Measurements from ENCODE around the gene SLC26A1.

Gene SLC26A1

GRCh38 chr4:1031956-1032795 lies 39.0 kb upstream of the SLC26A1 start:
- Histone ChIP-seq H3K9ac (ENCODE audit: low read length) (no peak overlapping the region), H4K20me1 (ENCODE audit: insufficient read depth, low read length) (no peaks in the 10 kb centered on the region), H3K9me3 (ENCODE audit: low read length) (no peaks in the 10 kb centered on the region), H3K79me2 (ENCODE audit: insufficient read depth, low read length) (no peaks in the 10 kb centered on the region), H3K27me3 (ENCODE audit: insufficient read depth, low read length) (no peaks in the 10 kb centered on the region), H3F3A (ENCODE audit: insufficient read depth, low read length) (no peaks in the 10 kb centered on the region), H3K4me1 (ENCODE audit: insufficient read depth, low read length, severe bottlenecking) (no peaks in the 10 kb centered on the region), H3K27ac (ENCODE audit: low read depth, low read length, poor library complexity, severe bottlenecking) (no peak overlapping the region), H3K9me2 (ENCODE audit: low read depth, low read length) (no peaks in the 10 kb centered on the region), H3K4me3 (ENCODE audit: low read depth, low read length, poor library complexity, severe bottlenecking) (no peak overlapping the region), H3K4me2 (ENCODE audit: low read length) (no peak overlapping the region), H3K36me3 (ENCODE audit: insufficient read depth, low read length) (no peaks in the 10 kb centered on the region), H2AFZ (ENCODE audit: low read length) (no peak overlapping the region)
- no peak for TF ChIP-seq CTCF (IDR thresholded peaks at IDR 0.05; ENCODE audit: low read length)
- TF ChIP-seq EZH2 (IDR thresholded peaks at IDR 0.05; ENCODE audit: borderline replicate concordance, low read length): no peak

DNA sequence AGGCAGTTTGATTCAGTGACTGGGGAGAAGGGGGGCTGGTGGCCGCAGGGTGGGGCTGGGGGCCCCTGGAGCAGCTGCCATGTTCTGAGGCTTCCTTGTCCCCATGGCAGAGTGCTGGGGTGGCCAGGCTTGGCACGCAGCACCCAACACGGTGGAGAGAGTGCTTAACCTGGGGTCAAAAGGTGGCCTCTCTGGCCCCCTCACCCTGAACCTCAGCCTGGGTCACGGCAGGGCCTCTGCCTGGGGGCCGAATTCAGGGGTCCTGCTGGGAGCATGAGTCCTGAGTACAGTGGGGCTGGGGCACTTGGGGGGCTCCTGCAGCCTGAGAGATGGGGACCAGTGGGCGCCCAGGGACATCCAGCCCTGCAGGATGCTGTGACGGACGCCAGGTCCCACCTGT lies 38.1 kb upstream of the SLC26A1 start:
- no peak overlapping the region for H3K27ac ChIP-seq (ENCODE audit: low read depth, low read length, poor library complexity, severe bottlenecking)
- no peaks in the 10 kb centered on the region for H3K27me3 ChIP-seq (ENCODE audit: insufficient read depth, low read length)
- H3F3A ChIP-seq (ENCODE audit: insufficient read depth, low read length): no peaks in the 10 kb centered on the region
- no peak for TF ChIP-seq EZH2 (IDR thresholded peaks at IDR 0.05; ENCODE audit: borderline replicate concordance, low read length)
- TF ChIP-seq CTCF (IDR thresholded peaks at IDR 0.05; ENCODE audit: low read length): no peak
- H3K4me3 ChIP-seq (ENCODE audit: low read depth, low read length, poor library complexity, severe bottlenecking): no peak overlapping the region
- no peaks in the 10 kb centered on the region for H3K79me2 ChIP-seq (ENCODE audit: insufficient read depth, low read length)
- no peak overlapping the region for H3K4me2 ChIP-seq (ENCODE audit: low read length)
- no peaks in the 10 kb centered on the region for H4K20me1 ChIP-seq (ENCODE audit: insufficient read depth, low read length)
- no peak overlapping the region for H3K9ac ChIP-seq (ENCODE audit: low read length)
- no peak overlapping the region for H2AFZ ChIP-seq (ENCODE audit: low read length)
- peaks cover 1% of the 10 kb centered on the region for H3K4me1 ChIP-seq (ENCODE audit: insufficient read depth, low read length, severe bottlenecking)
- H3K9me3 ChIP-seq (ENCODE audit: low read length): no peaks in the 10 kb centered on the region
- H3K36me3 ChIP-seq (ENCODE audit: insufficient read depth, low read length): no peaks in the 10 kb centered on the region
- H3K9me2 ChIP-seq (ENCODE audit: low read depth, low read length): no peaks in the 10 kb centered on the region

DNA sequence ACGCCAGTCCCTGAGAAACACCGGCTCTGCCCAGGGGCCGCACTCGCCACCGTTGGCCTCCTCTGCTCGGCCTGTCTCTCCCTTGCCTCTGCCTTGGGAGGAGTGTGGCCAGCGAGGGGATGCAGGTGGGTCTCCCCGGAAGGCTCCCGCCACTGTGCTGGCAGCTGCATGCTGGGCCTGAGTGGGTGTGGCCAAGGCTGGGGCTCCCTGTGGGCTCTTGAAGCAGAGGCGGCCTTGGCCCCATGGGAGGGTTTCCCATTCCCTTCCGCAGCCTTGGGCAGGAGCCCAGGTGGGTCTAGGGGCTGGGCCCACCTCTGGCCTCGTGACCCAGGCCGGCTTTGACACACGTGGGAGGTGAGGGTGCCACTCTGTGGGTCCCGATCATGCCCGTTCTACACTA lies 37.4 kb upstream of the SLC26A1 start:
- TF ChIP-seq EZH2 (IDR thresholded peaks at IDR 0.05; ENCODE audit: borderline replicate concordance, low read length) (no peak), CTCF (IDR thresholded peaks at IDR 0.05; ENCODE audit: low read length) (no peak)
- Histone ChIP-seq H2AFZ (ENCODE audit: low read length) (no peak overlapping the region), H3K4me2 (ENCODE audit: low read length) (no peak overlapping the region), H3K27ac (ENCODE audit: low read depth, low read length, poor library complexity, severe bottlenecking) (no peak overlapping the region), H3K9me3 (ENCODE audit: low read length) (no peaks in the 10 kb centered on the region), H3K79me2 (ENCODE audit: insufficient read depth, low read length) (no peaks in the 10 kb centered on the region), H3K4me1 (ENCODE audit: insufficient read depth, low read length, severe bottlenecking) (peaks cover 7% of the 10 kb centered on the region), H4K20me1 (ENCODE audit: insufficient read depth, low read length) (no peaks in the 10 kb centered on the region), H3K4me3 (ENCODE audit: low read depth, low read length, poor library complexity, severe bottlenecking) (no peak overlapping the region), H3K27me3 (ENCODE audit: insufficient read depth, low read length) (no peaks in the 10 kb centered on the region), H3K9ac (ENCODE audit: low read length) (no peak overlapping the region), H3K36me3 (ENCODE audit: insufficient read depth, low read length) (no peaks in the 10 kb centered on the region), H3F3A (ENCODE audit: insufficient read depth, low read length) (no peaks in the 10 kb centered on the region), H3K9me2 (ENCODE audit: low read depth, low read length) (no peaks in the 10 kb centered on the region)
